Stomach (tissue), 4 donors: ENCODE data around the gene NATD1.

Experiments used
- POLR2A ChIP-seq, 4 donors: fragments of 450-650 bp; IDR thresholded peaks; one replicate each; pipeline ENCODE4 v1.6.1; 2016; ENCODE audit warnings: antibody characterized with exemption in 4 of 4, control low read depth in 2 of 4, mild to moderate bottlenecking in 1 of 4, moderate library complexity in 1 of 4
- POLR2AphosphoS5 ChIP-seq, 3 donors: sonication (generic); formaldehyde crosslinking; IDR thresholded peaks; one replicate each; pipeline ENCODE4 v1.6.1; 2016; ENCODE audit warnings: antibody characterized with exemption in 3 of 3
- TF ChIP-seq, protein P1 (sequence below), 7 experiments: fragments of 450-650 bp in 4 of 7; fragments of 200-600 bp in 3 of 7; sonication (generic) in 3 of 7; IDR thresholded peaks; one replicate each; pipeline ENCODE4 v1.5.1; 2016 to 2019; ENCODE audit warnings: antibody characterized with exemption in 7 of 7, control low read depth in 2 of 7, mild to moderate bottlenecking in 1 of 7

DNA sequence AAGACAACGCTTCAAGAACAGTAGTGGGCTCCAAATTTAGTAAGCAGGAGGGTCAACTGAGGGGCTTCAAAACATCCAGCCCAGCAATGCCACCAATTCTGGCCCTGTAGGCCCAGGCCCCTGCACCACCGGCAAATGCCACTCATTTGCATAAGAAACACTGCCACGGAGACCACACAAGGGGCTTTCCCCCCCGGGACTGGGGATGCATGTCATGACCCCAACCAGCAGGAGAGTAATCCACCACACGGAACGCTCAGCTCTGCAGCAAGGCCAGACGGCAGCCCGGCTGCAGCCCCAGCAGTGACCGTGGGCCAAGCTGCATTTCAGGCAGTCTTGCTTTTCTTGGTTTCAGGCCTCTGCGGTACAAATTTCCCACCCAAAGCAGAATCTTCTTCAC is 53.4 kb downstream of the NATD1 start:
- TF ChIP-seq POLR2A (IDR thresholded peaks at IDR 0.05) (no peak), POLR2AphosphoS5 (IDR thresholded peaks at IDR 0.05) (no peak)
- TF ChIP-seq, protein P1, sequence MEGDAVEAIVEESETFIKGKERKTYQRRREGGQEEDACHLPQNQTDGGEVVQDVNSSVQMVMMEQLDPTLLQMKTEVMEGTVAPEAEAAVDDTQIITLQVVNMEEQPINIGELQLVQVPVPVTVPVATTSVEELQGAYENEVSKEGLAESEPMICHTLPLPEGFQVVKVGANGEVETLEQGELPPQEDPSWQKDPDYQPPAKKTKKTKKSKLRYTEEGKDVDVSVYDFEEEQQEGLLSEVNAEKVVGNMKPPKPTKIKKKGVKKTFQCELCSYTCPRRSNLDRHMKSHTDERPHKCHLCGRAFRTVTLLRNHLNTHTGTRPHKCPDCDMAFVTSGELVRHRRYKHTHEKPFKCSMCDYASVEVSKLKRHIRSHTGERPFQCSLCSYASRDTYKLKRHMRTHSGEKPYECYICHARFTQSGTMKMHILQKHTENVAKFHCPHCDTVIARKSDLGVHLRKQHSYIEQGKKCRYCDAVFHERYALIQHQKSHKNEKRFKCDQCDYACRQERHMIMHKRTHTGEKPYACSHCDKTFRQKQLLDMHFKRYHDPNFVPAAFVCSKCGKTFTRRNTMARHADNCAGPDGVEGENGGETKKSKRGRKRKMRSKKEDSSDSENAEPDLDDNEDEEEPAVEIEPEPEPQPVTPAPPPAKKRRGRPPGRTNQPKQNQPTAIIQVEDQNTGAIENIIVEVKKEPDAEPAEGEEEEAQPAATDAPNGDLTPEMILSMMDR (IDR thresholded peaks at IDR 0.05): no peak
